Measurements from ENCODE around the gene CD33.

- TF ChIP-seq CTCF (IDR thresholded peaks at IDR 0.05; ENCODE audit: low read depth, low read length, poor library complexity, severe bottlenecking) (no peak), EZH2phosphoT487 (IDR thresholded peaks at IDR 0.05; ENCODE audit: borderline replicate concordance, low read length) (no peak)
These were observed 13.0 kb upstream of the CD33 start for GRCh38 chr19:51211833-51212232.
